Progenitor cell of endocrine pancreas (in vitro differentiated cells): ENCODE data around the gene SPIN3. TPM values are rescaled to one million over a fixed set of nuclear protein-coding genes. Genes with fewer than 3 reads are reported as not detected.
A peak's percentile ranks its signal among the peaks of the same experiment; 100 is the strongest.

ENCODE experiments used
- DNase-seq: peaks from one replicate; pipeline ENCODE4 v3.0.0; 2021; ENCODE audit warnings: low spot score; ENCODE audit not compliant: unreplicated experiment
- H3K27ac Mint-ChIP-seq: 2 replicates; pipeline ENCODE4 v1.8.0; 2021; ENCODE audit warnings: mild to moderate bottlenecking, moderate library complexity, mixed read lengths
- H3K27me3 Mint-ChIP-seq: 2 replicates; pipeline ENCODE4 v1.8.0; 2021; ENCODE audit warnings: mixed read lengths
- H3K36me3 Mint-ChIP-seq: 2 replicates; pipeline ENCODE4 v1.8.0; 2022; ENCODE audit warnings: mixed read lengths; ENCODE audit not compliant: insufficient read depth
- H3K4me1 Mint-ChIP-seq: 2 replicates; pipeline ENCODE4 v1.8.0; 2021; ENCODE audit warnings: low read depth, mixed read lengths
- H3K4me3 Mint-ChIP-seq: 2 replicates; pipeline ENCODE4 v1.8.0; 2021; ENCODE audit warnings: low read depth, mild to moderate bottlenecking, moderate library complexity, mixed read lengths
- H3K9me3 Mint-ChIP-seq: 2 replicates; pipeline ENCODE4 v1.8.0; 2021; ENCODE audit warnings: low read depth, mixed read lengths
- total RNA-seq: library from RNA; stranded (reverse); gene quantifications from 2 replicates; pipeline ENCODE4 v1.2.1, GENCODE V29; 2021
- TF ChIP-seq, protein P1 (sequence below): fragments of 200-600 bp; sonication (generic); IDR thresholded peaks from one replicate; pipeline ENCODE4 v1.5.0; 2021; ENCODE audit warnings: antibody characterized with exemption, mild to moderate bottlenecking; ENCODE audit not compliant: unreplicated experiment

The SPIN3 gene
- total RNA-seq, 1 donor from 2014 or later, result 23.8 TPM

DNA sequence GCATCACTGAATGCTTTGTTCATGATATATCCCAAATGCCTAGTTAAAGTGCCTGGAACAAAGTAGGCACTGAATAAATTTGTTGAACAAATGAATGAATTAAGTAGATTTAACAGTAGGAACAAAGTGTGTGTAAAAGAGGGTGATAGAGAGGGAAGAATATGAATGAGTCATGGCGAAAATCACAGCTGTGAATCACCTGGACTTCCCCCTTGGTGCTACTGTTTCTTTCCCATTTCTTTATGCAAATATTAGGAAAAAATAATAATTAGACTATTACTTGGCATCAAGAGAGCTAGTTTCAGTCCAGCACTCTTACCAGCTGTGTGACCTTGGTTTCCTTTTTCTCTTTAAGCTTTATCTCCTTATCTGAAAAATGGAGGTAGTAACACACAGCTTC lies 9.2 kb downstream of the SPIN3 start:
- Mint-ChIP-seq H3K27me3 (no peaks in the 10 kb centered on the region), H3K9me3 (peaks cover 16% of the 10 kb centered on the region), H3K4me1 (no peaks in the 10 kb centered on the region), H3K36me3 (peaks cover 7% of the 10 kb centered on the region), H3K27ac (no peak overlapping the region), H3K4me3 (no peak overlapping the region)
- DNase-seq, result no peak
- TF ChIP-seq, protein P1, sequence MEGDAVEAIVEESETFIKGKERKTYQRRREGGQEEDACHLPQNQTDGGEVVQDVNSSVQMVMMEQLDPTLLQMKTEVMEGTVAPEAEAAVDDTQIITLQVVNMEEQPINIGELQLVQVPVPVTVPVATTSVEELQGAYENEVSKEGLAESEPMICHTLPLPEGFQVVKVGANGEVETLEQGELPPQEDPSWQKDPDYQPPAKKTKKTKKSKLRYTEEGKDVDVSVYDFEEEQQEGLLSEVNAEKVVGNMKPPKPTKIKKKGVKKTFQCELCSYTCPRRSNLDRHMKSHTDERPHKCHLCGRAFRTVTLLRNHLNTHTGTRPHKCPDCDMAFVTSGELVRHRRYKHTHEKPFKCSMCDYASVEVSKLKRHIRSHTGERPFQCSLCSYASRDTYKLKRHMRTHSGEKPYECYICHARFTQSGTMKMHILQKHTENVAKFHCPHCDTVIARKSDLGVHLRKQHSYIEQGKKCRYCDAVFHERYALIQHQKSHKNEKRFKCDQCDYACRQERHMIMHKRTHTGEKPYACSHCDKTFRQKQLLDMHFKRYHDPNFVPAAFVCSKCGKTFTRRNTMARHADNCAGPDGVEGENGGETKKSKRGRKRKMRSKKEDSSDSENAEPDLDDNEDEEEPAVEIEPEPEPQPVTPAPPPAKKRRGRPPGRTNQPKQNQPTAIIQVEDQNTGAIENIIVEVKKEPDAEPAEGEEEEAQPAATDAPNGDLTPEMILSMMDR, result no peak

DNA sequence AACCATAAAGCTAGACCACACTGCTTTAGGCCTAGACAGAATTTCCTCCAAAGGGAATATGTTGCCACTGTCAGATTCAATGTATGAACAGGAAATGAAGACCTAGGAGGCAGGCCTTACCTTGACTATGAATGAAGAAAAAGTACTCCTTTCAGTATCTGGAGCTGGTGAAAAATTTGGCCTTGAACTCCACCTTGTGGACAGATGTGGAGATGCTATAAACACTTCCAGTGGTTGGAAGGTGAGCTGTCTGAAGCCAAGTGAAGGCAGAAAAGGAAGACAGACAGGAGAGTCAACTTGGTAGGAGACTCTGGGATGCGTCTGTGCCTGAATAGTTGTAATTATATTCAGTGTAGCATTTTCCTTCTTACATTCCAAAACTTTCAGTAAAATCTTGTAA lies 17.2 kb downstream of the SPIN3 start:
- no peak overlapping the region for H3K4me3 Mint-ChIP-seq
- H3K36me3 Mint-ChIP-seq, result peaks cover 15% of the 10 kb centered on the region
- peaks cover 11% of the 10 kb centered on the region for H3K9me3 Mint-ChIP-seq
- H3K4me1 Mint-ChIP-seq, result no peaks in the 10 kb centered on the region
- no peak for DNase-seq
- no peaks in the 10 kb centered on the region for H3K27me3 Mint-ChIP-seq
- TF ChIP-seq, protein P1, result peak; percentile 55
- H3K27ac Mint-ChIP-seq, result no peak overlapping the region

DNA sequence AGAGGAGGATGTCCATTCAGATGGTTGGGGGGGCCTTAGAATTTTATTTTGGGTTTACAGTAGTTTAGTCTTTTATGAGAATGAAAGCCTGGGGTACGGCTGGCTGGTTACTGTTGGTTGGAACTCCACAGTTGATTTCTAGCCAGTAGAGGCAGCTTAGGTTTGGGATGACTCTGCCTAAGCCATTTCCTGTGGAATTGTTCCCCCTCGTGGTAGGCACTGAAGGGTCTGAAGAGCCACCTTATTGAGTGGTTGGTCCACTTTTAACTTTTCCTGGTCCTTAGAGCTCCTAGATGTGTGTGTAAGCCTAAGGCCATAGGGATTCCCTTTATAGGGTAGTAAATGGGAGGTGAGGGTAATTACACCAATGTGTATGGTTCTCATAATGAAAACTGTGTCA lies 19.7 kb downstream of the SPIN3 start:
- H3K27me3 Mint-ChIP-seq, result no peaks in the 10 kb centered on the region
- no peak overlapping the region for H3K27ac Mint-ChIP-seq
- peaks cover 11% of the 10 kb centered on the region for H3K9me3 Mint-ChIP-seq
- TF ChIP-seq, protein P1, result no peak
- H3K4me3 Mint-ChIP-seq, result no peak overlapping the region
- H3K4me1 Mint-ChIP-seq, result no peaks in the 10 kb centered on the region
- peaks cover 16% of the 10 kb centered on the region for H3K36me3 Mint-ChIP-seq
- no peak for DNase-seq

DNA sequence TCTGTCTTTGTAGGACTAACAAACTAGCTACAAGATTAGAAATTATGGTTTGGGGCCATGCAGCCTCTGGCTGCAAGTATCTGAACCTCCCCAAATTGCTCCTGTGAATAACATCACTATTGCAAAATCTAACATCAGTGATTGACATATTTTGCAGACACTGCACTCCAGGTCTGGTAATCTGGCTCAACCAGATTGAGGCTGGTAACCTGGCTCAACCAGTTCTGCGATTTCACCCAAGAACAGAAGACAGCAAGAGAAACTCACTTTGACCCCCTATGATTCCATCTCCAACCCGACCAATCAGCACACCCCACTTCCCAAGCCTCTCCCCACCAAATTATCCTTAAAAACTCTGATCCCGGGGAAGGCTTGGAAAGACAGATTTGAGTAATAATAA lies 20.9 kb downstream of the SPIN3 start:
- no peaks in the 10 kb centered on the region for H3K27me3 Mint-ChIP-seq
- H3K4me3 Mint-ChIP-seq, result no peak overlapping the region
- no peak for DNase-seq
- TF ChIP-seq, protein P1, result no peak
- H3K4me1 Mint-ChIP-seq, result no peaks in the 10 kb centered on the region
- H3K36me3 Mint-ChIP-seq, result peaks cover 13% of the 10 kb centered on the region
- H3K27ac Mint-ChIP-seq, result no peak overlapping the region
- H3K9me3 Mint-ChIP-seq, result peaks cover 7% of the 10 kb centered on the region

DNA sequence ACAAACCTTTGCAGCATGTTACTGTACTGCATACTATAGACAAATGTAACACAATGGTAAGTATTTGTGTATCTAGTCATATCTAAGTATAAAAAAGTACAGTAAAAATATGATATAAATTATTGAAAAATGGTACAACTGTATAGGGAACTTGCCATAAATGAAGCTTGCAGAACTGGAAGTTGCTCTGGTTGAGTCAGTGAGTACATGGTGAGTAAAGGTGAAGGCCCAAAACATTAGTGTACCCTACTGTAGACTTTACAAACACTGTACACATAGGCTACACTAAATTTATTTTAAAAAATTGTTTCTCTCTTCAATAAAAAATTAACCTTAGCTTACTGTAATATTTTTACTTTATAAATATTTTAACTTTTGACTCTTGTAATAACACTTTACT lies 25.8 kb downstream of the SPIN3 start:
- H3K27me3 Mint-ChIP-seq, result no peaks in the 10 kb centered on the region
- H3K9me3 Mint-ChIP-seq, result peaks cover 8% of the 10 kb centered on the region
- peaks cover 14% of the 10 kb centered on the region for H3K36me3 Mint-ChIP-seq
- DNase-seq, result no peak
- TF ChIP-seq, protein P1, result no peak
- no peak overlapping the region for H3K27ac Mint-ChIP-seq
- no peak overlapping the region for H3K4me3 Mint-ChIP-seq
- no peaks in the 10 kb centered on the region for H3K4me1 Mint-ChIP-seq

DNA sequence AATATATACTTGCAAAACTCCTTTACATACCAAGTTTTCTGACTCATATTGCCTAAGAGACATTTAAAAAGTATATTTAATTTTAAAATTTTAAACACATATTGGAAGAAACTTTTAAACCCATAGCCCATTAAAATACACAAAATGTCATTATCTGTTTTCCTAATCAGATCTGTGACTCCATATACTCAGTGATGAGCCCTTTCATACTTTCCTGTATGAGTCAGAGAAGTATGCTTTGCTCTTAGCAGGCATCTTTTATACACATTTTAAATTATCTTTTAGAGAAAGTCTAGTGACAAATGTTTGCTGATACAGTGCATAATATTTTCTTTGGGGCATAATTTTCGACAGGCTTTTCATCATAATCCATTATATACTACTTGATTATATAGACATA lies 26.4 kb downstream of the SPIN3 start:
- Mint-ChIP-seq H3K4me3 (no peak overlapping the region), H3K27me3 (no peaks in the 10 kb centered on the region), H3K9me3 (peaks cover 14% of the 10 kb centered on the region), H3K36me3 (peaks cover 14% of the 10 kb centered on the region), H3K27ac (no peak overlapping the region), H3K4me1 (no peaks in the 10 kb centered on the region)
- TF ChIP-seq, protein P1, result no peak
- no peak for DNase-seq
